Fibroblast of villous mesenchyme (primary cell): ENCODE measurements around the gene TMEM151B. TPM values are rescaled to one million over a fixed set of nuclear protein-coding genes. Genes with fewer than 3 reads are reported as not detected.

ENCODE experiments used
- DNase-seq: peaks from one replicate; pipeline ENCODE4 v3.0.0-alpha.2; 2010; ENCODE audit warnings: low read depth
- H3K4me3 ChIP-seq: 2 replicates; pipeline ENCODE4 v1.5.1; 2011; ENCODE audit warnings: low read depth, mild to moderate bottlenecking, low read length
- CTCF ChIP-seq: IDR thresholded peaks from 2 replicates; pipeline ENCODE4 v1.5.1; 2012; ENCODE audit warnings: low read depth, mild to moderate bottlenecking, low read length; ENCODE audit not compliant: insufficient read depth
- total RNA-seq: library from RNA; depleted of rRNA; stranded (reverse); fragments of >200 nt; gene quantifications from 2 replicates; pipeline ENCODE4 v1.2.3, GENCODE V29; 2012

Gene TMEM151B
- total RNA-seq, 1 donor = not detected

GRCh38 chr6:44249082-44249748 is 21.0 kb upstream of the TMEM151B start:
- no peak for TF ChIP-seq CTCF
- no peak for DNase-seq
- H3K4me3 ChIP-seq = peak overlapping the region; percentile 100

- no peak overlapping the region for H3K4me3 ChIP-seq
- no peak for TF ChIP-seq CTCF
- DNase-seq = no peak
Observed at GRCh38 chr6:44250067-44250717, 20.1 kb upstream of the TMEM151B start.

- TF ChIP-seq CTCF = no peak
- DNase-seq = no peak
- H3K4me3 ChIP-seq = no peak overlapping the region
Observed at GRCh38 chr6:44250718-44251123, 19.5 kb upstream of the TMEM151B start.

- TF ChIP-seq CTCF = no peak
- DNase-seq = no peak
- no peak overlapping the region for H3K4me3 ChIP-seq
Observed at GRCh38 chr6:44251576-44252524, 18.4 kb upstream of the TMEM151B start.

GRCh38 chr6:44253307-44254101 is 16.7 kb upstream of the TMEM151B start:
- H3K4me3 ChIP-seq = no peak overlapping the region
- DNase-seq = peak; percentile 32
- peak; percentile 62 for TF ChIP-seq CTCF

- H3K4me3 ChIP-seq = no peak overlapping the region
- TF ChIP-seq CTCF = no peak
- DNase-seq = no peak
Observed at GRCh38 chr6:44254191-44255104, 15.8 kb upstream of the TMEM151B start.
